Natural killer cell treated with Interleukin-12 subunit alpha and Interleukin-12 subunit beta and Interleukin-15 and Interleukin-18, amount 100 ng/mL, for 72 hours (primary cell): ENCODE results near the gene CCDC12. TPM values are rescaled to one million over a fixed set of nuclear protein-coding genes. Genes with fewer than 3 reads are reported as not detected.

Source experiments
- ATAC-seq, 2 donors: fragments of 150-1000 bp; cut with Tn5 transposase in 1 of 2; sonication (Bioruptor Pico), chemical (Tn5 transposase) in 1 of 2; 2 replicates each; pipeline ENCODE4 v1.10.0; 2021
- DNase-seq: peaks from one replicate; pipeline ENCODE4 v3.0.0; 2022; ENCODE audit warnings: low spot score
- H3K27ac Mint-ChIP-seq, 2 donors: 1 replicate in 1 of 2; 2 replicates in 1 of 2; pipeline ENCODE4 v1.8.0; 2022; ENCODE audit warnings: mixed read lengths in 2 of 2, mild to moderate bottlenecking in 1 of 2, moderate library complexity in 1 of 2
- H3K27me3 Mint-ChIP-seq, 2 donors: 1 replicate in 1 of 2; 2 replicates in 1 of 2; pipeline ENCODE4 v1.8.0; 2022; ENCODE audit warnings: mixed read lengths in 2 of 2
- H3K36me3 Mint-ChIP-seq: one replicate; pipeline ENCODE4 v1.8.0; 2022; ENCODE audit warnings: mixed read lengths
- H3K4me1 Mint-ChIP-seq, 2 donors: 1 replicate in 1 of 2; 2 replicates in 1 of 2; pipeline ENCODE4 v1.8.0; 2022; ENCODE audit warnings: low read depth in 2 of 2, mixed read lengths in 2 of 2, mild to moderate bottlenecking in 1 of 2
- H3K4me3 Mint-ChIP-seq: one replicate; pipeline ENCODE4 v1.8.0; 2022; ENCODE audit warnings: mixed read lengths
- H3K9me3 Mint-ChIP-seq: 2 replicates; pipeline ENCODE4 v1.8.0; 2022; ENCODE audit warnings: mixed read lengths
- total RNA-seq, 2 donors: library from RNA; stranded (reverse); gene quantifications; one replicate each; pipeline ENCODE4 v1.2.3, GENCODE V29; 2022

The CCDC12 gene
- total RNA-seq, 2 donors from 2014 or later = 58.0 to 89.8 TPM

DNA sequence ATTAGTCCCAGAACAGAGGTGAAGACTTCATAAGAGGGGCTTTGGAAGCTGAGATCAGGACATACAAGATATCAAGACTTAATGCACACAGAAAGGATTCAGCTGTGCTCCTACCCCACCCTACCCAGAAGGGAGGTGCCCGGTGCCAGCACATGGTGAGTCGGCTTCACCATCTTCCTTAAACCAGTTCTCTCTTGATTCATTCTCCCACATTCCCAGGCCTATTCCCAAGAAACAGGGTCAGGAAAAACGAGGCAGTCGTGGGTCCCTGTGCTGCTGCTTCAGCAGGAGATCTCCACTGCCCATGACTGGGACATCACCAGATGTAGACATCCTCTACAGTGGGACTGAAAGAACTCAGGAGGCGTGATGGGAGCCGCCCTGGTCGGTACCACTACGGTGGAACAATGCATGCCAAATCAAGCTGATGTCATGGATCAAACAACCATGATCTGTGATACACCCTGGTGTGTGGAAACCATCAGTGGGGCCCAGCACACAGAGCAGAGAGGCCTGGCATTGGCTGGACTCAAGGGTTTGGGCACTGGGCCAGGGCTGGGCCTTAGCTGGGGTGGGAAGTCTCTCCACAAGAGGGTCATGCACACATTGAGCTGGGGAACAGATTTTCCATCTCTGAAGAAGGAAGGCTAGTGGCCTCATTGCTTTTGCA is 41.9 kb downstream of the CCDC12 start:
- Mint-ChIP-seq H3K4me3 (no peak overlapping the region), H3K36me3 (peaks cover 10% of the 10 kb centered on the region), H3K27ac (peak overlapping the region in 1 of 2 donors; percentile 39), H3K27me3 (no peaks in the 10 kb centered on the region), H3K9me3 (no peaks in the 10 kb centered on the region), H3K4me1 (peaks cover 54 to 61% of the 10 kb centered on the region in 2 donors)
- DNase-seq (no peak), ATAC-seq (no peak)

DNA sequence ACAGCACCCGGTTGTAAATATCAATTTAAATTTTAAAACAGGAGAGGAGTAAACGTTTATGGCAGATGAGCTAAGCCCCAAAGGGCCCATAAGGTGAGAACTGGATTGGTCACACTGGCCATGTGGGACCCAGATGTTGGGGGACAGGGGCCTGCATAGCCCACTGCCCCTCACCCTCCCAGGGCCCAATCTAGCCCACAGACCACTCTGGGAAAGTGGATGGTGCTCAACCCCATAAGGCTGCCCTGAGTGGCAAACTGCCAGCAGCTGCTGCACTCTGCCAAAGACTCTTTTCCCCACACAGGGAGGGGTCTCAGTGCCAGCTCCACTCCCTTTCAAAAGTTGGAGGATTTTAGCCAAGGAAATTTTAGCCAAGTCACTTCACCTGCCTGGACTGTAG is 42.5 kb downstream of the CCDC12 start:
- H3K9me3 Mint-ChIP-seq = no peaks in the 10 kb centered on the region
- H3K36me3 Mint-ChIP-seq = peaks cover 13% of the 10 kb centered on the region
- H3K4me3 Mint-ChIP-seq = no peak overlapping the region
- DNase-seq = no peak
- peaks cover 52 to 61% of the 10 kb centered on the region in 2 donors for H3K4me1 Mint-ChIP-seq
- no peak overlapping the region for H3K27ac Mint-ChIP-seq
- ATAC-seq = no peak
- no peaks in the 10 kb centered on the region for H3K27me3 Mint-ChIP-seq

DNA sequence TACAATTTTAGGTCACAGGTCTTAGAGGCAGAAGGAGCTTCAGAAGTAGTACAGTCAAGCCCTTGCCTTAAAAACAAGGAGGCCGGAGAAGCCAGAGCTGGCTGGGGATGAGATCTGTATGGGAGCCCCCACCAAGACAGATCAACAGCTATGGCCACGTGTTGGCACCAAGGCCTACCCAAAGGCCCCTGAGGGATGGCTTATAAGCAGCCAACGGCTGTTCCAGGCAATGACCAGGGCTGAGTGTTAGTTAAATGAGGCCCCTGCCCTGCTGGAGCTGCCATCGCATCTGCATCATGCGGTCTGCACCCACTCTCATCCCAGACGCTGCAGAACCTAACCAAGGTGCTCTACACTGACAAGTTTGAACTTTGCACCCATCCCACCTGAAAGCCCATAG is 43.3 kb downstream of the CCDC12 start:
- Mint-ChIP-seq H3K36me3 (peaks cover 16% of the 10 kb centered on the region), H3K9me3 (peaks cover 4% of the 10 kb centered on the region), H3K27me3 (no peaks in the 10 kb centered on the region), H3K4me3 (no peak overlapping the region), H3K4me1 (peaks cover 55 to 63% of the 10 kb centered on the region in 2 donors), H3K27ac (no peak overlapping the region)
- DNase-seq = no peak
- no peak for ATAC-seq

DNA sequence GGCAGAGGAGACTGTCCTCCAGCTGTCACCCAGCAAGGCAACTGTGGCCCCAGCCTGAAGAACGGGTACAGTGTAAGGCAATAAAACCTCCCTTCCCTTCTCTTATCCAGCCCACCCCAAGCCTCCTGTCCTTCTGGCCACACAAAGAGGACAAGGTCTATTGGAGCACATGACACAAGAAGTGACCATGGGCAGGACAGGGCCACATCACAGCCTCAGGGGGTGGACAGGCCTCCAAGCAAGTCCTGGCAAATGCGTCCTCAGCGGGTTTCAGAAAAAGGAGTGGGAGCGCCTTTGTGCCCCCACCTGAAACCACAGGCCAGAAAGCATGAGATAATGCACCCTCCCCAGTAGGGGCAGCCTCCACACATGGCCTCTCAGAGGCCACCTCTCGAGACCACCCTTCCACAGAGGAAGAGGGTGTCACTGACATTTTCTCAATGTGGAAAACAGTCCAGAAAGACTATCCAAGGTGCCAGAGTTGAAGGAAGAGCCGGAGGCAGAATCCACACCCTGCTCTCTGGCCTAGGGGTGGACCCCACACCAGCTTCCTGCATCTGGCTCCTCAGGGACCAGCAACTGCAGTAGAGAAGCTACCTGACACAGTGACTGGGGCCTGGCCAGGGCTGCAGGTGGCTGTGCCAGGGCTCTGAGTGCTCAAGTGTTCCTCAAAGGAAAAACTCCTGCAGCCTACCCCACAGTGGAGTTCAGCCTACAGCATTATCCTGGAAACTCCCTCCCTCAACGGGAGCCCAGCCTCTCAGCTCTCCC is 43.9 kb downstream of the CCDC12 start:
- DNase-seq (no peak), ATAC-seq (no peak)
- peak overlapping the region; percentile 76 for H3K4me3 Mint-ChIP-seq

DNA sequence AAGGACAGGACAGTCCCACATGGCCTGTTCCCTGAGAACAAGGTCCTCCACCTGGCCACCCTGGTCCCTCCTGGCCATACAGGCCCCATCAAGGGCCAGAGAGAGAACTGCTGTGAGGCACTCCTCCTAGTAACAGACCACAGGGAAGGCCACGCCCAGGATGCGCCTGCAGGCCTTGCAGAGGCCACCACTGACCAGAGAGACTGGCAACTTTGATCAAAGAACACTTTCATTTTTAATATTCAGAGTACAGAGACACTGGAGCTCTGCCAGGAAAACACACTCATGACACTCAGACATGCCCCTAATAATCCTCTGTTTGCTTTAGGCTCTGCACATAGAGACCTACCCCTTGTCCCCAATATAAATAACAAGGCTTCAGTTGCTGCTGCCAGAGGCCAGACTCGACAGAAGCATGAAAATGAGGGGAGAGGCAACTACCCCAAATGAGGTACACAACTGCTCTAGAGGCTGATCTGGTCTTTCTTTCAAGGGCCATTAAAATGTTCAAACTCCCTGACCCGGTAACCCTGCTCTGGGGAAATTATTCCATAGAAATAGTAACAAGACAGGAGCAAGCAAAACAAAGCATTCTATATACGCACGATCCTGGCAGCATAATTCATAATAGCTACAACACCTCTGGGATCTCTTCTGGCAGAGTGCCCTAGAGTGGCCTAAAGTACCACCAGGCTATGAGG is 44.8 kb downstream of the CCDC12 start:
- Mint-ChIP-seq H3K27ac (peak overlapping the region; percentile 84 to 87), H3K4me1 (peaks cover 60 to 67% of the 10 kb centered on the region in 2 donors), H3K27me3 (no peaks in the 10 kb centered on the region), H3K36me3 (peaks cover 12% of the 10 kb centered on the region), H3K9me3 (peaks cover 4% of the 10 kb centered on the region), H3K4me3 (peak overlapping the region; percentile 76)
- peak; percentile 77 for DNase-seq
- ATAC-seq = peak; percentile 78 to 79

More for the DNA sequence above, 43.9 kb downstream of the CCDC12 start:
- peaks cover 4% of the 10 kb centered on the region for H3K9me3 Mint-ChIP-seq
- H3K27ac Mint-ChIP-seq = peak overlapping the region; percentile 84 to 87
- no peaks in the 10 kb centered on the region for H3K27me3 Mint-ChIP-seq
- H3K4me1 Mint-ChIP-seq = peaks cover 54 to 61% of the 10 kb centered on the region in 2 donors
- peaks cover 13% of the 10 kb centered on the region for H3K36me3 Mint-ChIP-seq

DNA sequence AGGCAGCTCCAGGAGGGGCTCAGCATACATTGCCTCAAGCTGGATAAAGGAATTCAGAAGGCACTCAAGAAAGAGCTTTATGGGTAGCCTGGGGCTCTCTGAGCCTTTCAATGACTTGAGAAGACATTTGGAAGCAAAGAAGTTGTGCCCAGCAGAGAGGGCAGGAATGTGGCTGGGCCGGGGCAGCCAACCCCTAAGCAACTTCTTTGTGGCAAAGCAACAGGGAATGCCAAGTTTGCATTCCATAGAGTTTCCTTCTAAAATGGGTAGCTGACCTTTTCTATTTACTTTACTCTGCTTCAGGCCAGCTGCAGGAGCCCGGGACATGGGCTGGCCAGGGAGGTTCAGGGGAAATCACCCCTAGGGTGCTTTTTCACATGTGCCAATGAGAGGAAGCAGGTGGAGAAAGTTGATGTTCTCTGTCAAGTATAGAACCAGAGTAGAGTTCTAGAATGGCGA is 45.6 kb downstream of the CCDC12 start:
- Mint-ChIP-seq H3K4me1 (peaks cover 61 to 62% of the 10 kb centered on the region in 2 donors), H3K4me3 (peak overlapping the region; percentile 76), H3K27me3 (no peaks in the 10 kb centered on the region)

DNA sequence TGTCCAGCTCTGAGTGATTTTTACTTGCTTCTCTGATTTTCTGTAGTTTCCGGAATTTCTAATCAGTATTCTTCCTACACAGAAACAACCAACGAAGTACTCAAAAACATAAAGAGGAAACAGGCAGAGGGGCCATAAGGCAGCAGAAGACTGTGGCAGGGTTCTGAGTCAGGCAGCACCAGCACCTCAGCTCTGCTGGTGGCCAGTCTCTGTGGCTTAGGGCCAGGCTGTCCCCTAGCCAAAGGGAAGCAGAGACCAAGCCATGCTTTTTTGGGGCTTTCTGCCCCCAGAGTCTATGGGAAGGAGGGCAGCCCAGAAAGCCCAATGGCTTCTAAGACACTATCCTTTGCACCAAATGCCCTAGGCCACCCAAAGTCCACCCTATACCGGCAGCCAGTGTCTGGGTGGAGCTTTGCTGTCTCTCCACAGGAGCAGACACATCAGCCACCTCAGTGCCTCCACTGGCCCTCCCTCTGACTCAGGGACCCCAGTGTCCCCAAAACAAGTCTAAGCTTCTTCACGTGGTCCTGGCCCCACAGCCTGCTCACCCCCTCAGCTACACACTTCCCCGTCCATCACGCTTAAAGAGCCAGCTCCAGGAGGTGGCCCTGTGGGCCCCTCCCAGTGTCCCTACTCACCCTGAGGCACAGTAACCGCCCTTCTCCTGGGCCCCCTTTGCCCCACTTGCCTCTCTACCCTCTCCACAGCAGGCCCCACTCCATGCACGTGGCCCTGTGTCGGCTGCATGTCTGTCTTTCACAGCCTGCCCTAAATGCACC is 46.2 kb downstream of the CCDC12 start:
- peaks cover 4% of the 10 kb centered on the region for H3K9me3 Mint-ChIP-seq
- peak overlapping the region; percentile 84 to 87 for H3K27ac Mint-ChIP-seq
- H3K27me3 Mint-ChIP-seq = no peaks in the 10 kb centered on the region
- peaks cover 12% of the 10 kb centered on the region for H3K36me3 Mint-ChIP-seq
- no peak for ATAC-seq
- peaks cover 67% of the 10 kb centered on the region in 2 donors for H3K4me1 Mint-ChIP-seq
- no peak for DNase-seq
- H3K4me3 Mint-ChIP-seq = peak overlapping the region; percentile 76

More for the DNA sequence above, 45.6 kb downstream of the CCDC12 start:
- peak; percentile 61 for DNase-seq
- Mint-ChIP-seq H3K36me3 (peaks cover 12% of the 10 kb centered on the region), H3K9me3 (peaks cover 4% of the 10 kb centered on the region), H3K27ac (peak overlapping the region; percentile 84 to 87)
- peak; percentile 39 to 65 for ATAC-seq

DNA sequence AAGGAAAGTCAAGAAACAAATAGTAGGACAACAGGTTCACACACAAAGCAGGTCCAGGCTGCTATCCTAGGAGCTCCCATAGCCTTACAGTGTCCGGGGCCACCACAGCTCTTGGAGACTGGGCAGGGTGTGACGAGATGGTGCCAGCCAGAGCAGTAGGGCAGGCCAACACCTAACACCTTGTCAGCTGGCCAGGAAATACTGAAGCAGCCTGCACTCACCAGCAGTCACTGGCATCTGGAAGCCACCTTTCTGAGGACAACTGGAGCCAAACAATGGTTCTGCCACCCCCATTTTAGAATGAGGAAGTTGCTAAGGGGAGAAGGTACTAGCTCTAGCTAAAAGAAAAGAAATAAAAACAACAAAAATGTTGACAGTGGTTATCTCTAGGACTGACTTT is 47.2 kb downstream of the CCDC12 start:
- peak overlapping the region; percentile 64 to 84 for H3K27ac Mint-ChIP-seq
- peaks cover 12% of the 10 kb centered on the region for H3K36me3 Mint-ChIP-seq

DNA sequence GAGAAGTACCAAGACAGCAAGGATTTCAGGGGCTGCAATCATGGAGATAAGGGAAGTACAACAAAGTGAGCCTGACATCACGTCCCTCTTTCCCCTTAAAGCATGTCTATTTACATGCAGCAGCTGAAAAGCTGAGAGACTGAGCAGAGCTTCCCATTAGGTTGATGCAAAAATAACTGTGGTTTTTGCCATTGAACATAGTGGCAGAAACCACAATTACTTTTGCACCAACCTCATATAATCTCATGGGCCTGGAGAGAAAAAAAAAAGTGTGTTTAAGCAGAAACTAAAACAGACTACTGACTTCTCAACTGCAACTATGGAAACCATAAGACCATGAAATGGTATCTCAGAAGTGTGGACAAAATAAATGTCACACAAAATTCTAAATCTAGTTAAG is 48.3 kb downstream of the CCDC12 start:
- H3K36me3 Mint-ChIP-seq = peaks cover 12% of the 10 kb centered on the region
- peak overlapping the region; percentile 64 to 84 for H3K27ac Mint-ChIP-seq

More for the DNA sequence above, 47.2 kb downstream of the CCDC12 start:
- no peak for ATAC-seq
- H3K4me3 Mint-ChIP-seq = peak overlapping the region; percentile 75
- H3K9me3 Mint-ChIP-seq = peaks cover 4% of the 10 kb centered on the region
- no peaks in the 10 kb centered on the region for H3K27me3 Mint-ChIP-seq
- peaks cover 71 to 72% of the 10 kb centered on the region in 2 donors for H3K4me1 Mint-ChIP-seq
- no peak for DNase-seq

DNA sequence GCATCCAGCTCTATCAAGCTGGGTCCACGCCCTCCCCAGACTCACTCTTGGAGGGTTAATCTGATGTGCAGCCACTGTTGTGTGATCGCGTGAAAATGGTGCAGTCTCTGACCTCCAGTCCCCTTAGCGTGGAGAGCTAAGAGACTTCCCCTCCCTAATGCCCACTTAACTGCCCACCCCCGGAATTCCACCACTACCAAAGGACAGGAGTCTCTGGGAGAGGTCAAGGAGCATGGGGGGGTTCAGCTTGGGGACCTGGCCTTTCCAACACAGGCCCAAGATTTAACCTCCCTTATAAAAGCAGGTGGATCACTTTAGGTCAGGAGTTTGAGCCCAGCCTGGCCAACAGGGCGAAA is 48.8 kb downstream of the CCDC12 start:
- ATAC-seq (no peak), DNase-seq (no peak)
- H3K36me3 Mint-ChIP-seq = peaks cover 12% of the 10 kb centered on the region
- H3K27me3 Mint-ChIP-seq = no peaks in the 10 kb centered on the region
- H3K4me1 Mint-ChIP-seq = peaks cover 73 to 78% of the 10 kb centered on the region in 2 donors
- H3K27ac Mint-ChIP-seq = peak overlapping the region; percentile 64 to 77
- peaks cover 4% of the 10 kb centered on the region for H3K9me3 Mint-ChIP-seq
- no peak overlapping the region for H3K4me3 Mint-ChIP-seq

More for the DNA sequence above, 48.3 kb downstream of the CCDC12 start:
- ATAC-seq (no peak), DNase-seq (no peak)
- Mint-ChIP-seq H3K9me3 (peaks cover 4% of the 10 kb centered on the region), H3K27me3 (no peaks in the 10 kb centered on the region), H3K4me1 (peaks cover 71 to 74% of the 10 kb centered on the region in 2 donors), H3K4me3 (peak overlapping the region; percentile 75)

DNA sequence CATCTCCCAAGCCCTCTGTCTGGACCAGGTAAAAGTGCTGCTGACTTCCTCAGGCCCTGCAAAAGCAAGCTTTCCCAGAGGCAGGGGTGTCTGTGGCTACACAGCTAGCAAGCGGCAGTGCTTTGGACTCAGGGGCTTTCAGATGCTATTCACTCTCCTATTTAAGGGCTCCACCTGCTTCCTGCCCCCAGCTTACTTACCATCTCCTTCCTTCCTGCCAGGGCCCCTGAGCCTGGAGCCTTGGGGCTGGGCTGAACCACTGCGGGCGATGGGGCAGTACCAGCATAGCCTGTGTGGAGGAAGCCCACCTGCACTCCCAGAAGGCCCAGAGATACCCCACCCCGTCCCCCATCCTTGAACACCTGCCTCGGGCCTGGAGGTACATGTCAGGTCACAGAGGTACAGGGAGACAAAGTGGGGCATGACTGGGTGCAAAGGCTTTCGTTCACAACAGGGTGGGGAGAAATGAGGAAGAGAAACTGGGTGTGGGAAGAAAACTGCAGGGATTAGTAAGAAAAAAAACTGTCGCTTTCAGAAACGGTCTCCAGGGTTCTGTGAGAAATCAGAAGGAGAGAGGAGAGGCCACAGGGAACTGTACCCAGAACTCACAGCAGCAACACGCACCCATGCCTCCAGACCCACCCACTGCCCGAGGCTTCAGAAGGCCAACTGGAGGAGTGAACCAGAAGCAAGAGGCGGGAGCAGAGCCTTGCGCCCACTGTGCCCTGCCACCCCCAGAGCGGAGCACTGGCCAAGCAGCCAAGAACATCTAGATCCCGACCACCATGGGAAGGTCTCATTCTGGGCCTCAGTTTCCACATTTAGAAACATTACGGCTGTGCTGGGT is 49.5 kb downstream of the CCDC12 start:
- DNase-seq (no peak), ATAC-seq (no peak)
- peak overlapping the region; percentile 53 for H3K4me3 Mint-ChIP-seq
- H3K27me3 Mint-ChIP-seq = no peaks in the 10 kb centered on the region
- peaks cover 12% of the 10 kb centered on the region for H3K36me3 Mint-ChIP-seq
- peaks cover 67 to 72% of the 10 kb centered on the region in 2 donors for H3K4me1 Mint-ChIP-seq
- H3K9me3 Mint-ChIP-seq = peaks cover 4% of the 10 kb centered on the region
- H3K27ac Mint-ChIP-seq = peak overlapping the region; percentile 64 to 77

DNA sequence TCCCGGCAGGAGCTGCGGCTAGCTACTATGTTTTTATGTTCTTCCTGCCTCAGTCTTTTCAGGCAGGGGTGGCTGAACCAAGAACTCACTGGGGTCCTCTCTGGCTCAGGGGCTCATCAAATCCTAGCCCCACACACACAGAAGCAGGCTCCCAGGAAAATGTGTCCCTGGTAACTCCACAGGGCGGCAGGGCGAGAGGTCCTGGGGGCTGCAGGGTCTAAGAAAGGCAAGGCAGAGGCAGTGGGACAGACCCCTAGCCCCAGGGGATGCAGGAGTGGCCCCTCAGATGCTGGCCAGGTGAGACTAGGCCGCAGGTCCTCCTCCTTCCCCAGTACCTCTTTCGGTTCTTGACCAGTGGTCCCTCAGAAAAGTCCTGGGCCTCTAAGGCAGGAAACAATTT is 50.1 kb downstream of the CCDC12 start:
- H3K27ac Mint-ChIP-seq = peak overlapping the region; percentile 64 to 77
- no peaks in the 10 kb centered on the region for H3K27me3 Mint-ChIP-seq
- ATAC-seq = no peak
- H3K36me3 Mint-ChIP-seq = peaks cover 12% of the 10 kb centered on the region
- peaks cover 4% of the 10 kb centered on the region for H3K9me3 Mint-ChIP-seq
- H3K4me3 Mint-ChIP-seq = no peak overlapping the region
- DNase-seq = no peak
- peaks cover 60 to 66% of the 10 kb centered on the region in 2 donors for H3K4me1 Mint-ChIP-seq
